Suppressor macrophage treated with lipopolysaccharide for 4 hours (primary cell): ENCODE data around the gene ISG15.
"Not testable (repeated sequence)": the region's sequence is repeated elsewhere in the genome, so short reads cannot be mapped to it uniquely, and the experiment has no call there.

Source experiments
- DNase-seq: peaks from one replicate; pipeline ENCODE4 v3.0.0-alpha.2; 2020

The ISG15 gene

DNA sequence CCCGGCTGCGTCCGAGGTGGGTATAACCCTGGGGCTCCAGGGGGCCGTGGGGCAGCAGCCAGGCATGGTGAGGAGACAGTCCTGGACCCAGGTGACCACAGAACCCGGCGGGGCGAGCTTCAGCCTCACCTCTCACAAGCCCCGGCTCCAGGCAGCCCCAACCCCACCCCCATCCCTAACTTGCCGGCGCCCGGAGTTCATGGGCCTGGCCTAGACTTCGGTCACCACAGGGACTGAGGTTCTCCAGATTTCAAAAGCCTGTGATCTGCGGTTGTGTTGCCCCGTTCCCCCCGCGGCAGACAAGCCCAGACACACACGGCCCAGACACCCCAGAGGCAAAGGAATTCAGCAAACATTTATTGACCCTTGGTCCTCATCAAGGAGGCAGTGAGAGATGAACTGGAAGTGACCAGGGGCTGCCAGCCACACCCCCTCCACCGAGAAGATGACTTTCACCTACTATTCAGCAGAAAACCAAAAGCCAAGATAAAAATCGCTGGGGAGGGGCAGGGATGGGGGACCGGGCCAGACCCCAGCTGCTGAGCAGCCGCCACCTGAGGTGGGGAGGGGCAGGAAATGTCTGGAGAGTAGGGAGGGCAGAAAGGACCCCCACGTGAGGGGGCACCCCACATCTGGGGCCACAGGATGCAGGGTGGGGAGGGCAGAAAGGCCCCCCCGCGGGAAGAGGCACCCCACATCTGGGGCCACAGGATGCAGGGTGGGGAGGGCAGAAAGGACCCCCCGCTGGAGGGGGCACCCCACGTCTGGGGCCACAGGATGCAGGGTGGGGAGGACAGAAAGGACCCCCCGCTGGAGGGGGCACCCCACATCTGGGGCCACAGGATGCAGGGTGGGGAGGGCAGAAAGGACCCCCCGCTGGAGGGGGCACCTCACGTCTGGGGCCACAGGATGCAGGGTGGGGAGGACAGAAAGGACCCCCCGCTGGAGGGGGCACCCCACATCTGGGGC lies 17.3 kb upstream of the ISG15 start:
- peak; percentile 28 for DNase-seq

- DNase-seq, result peak; percentile 27
Measured at GRCh38 chr1:996851-997712, 16.2 kb upstream of the ISG15 start.

DNA sequence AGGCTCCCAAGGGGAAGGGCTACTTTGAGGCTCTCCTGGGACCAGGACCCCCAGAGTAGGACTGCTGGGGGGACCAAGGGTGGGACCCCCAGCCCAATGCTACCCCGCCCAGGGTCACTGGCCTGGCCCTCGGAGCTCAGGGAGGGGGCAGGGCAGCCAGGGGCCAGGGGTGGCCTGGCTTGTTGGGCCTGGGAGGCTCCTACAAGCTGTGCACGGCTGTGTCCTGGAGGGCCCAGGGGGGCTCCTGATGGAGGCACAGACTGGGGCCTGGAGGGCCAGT lies 15.6 kb upstream of the ISG15 start:
- no peak for DNase-seq

DNA sequence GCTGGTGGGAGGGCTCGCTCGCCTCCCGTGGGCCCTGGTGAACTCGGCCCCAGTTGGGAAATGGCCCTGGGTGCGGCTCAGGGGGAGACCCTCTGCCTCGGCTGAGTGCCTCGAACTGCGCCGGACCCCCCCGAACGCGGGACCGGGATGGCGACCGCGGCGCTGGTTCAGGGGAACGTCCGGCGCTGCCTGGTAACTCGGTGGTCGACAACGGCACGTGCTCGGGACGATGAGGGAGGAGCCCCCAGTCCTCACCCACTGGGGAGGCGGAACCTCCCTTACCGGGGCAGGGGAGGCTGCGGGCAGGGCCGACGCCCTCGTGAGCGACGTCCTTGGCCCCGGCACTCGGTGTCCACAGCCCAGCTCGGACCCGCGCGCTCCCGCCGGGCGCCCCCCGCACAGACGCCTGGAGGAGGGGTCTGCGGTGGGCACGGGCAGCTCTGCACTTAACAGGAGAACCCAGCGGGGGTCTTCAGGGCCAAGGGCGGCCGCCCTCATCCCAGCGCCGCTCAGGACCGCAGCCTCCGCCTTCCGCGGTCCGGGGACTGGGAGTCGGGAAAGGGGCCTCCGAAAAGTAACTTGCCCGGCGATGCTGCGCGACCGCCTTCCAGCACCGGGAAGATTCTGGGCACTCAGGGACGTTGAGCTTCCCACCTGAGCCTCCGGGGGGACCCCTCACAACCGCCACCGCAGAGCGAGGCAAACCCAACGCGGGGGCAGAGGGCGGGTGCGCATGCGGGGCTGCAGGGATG lies 15.1 kb upstream of the ISG15 start:
- DNase-seq, result peak; percentile 34

DNA sequence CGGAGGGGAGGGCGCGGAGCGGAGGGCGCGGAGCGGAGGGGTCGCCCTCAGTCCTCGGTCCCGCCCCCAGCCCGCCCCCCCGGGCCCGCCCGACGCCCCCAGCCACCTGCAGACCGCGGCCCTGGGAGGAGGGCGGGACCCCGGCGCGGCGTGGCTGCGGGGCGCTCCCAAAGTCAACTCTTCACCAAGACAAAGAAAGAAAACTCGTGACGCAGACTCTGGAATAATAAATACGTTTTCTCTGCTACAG lies 14.6 kb upstream of the ISG15 start:
- DNase-seq, result no peak

GRCh38 chr1:998995-999724 lies 14.1 kb upstream of the ISG15 start:
- DNase-seq, result peak; percentile 56

- DNase-seq, result peak; percentile 97
Measured at GRCh38 chr1:999725-1000356, 13.5 kb upstream of the ISG15 start, which contains the start of gene HES4. HES4 (minus strand) TSS chr1:1000097; CDS start chr1:999973, 124 bp downstream.

- DNase-seq, result peak; percentile 93
Measured at GRCh38 chr1:1000357-1001056, 12.8 kb upstream of the ISG15 start.

DNA sequence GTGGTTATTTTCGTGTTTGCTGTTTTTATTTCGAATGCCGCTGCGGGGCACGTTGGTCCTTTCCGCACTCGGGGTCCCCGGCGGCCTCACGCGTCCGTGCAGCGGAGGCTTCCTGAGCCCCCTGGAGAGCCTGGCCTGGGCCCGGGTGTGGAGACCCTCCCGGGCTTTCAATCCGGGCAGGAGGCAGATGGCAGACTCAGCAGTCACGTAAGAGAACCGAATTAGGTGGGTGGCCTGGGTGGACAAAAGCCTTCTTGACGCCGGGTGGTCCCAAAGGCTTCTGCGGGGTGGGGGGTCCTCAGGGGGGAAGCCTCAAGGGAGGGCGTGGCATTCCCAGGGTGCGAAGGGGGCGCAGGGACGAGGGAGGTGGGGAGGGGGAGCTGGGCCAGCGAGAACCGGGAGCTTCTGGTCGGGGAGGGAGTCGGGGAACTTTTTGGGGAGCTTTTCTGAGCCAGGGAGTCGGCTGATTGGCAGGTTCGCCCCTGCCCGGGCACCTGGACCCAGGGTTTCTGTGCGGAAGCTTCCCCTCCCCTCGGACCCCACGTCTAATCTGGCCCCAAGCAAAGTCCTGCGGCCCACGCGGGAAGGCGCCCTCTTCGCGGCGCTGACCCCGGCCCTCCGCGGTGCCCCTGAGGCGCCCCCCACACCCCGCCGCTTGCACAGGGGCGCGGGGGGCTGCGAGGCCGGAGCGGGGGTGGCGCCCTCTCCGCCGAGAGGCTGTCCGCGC lies 12.1 kb upstream of the ISG15 start:
- DNase-seq, result no peak

- no peak for DNase-seq
Measured at GRCh38 chr1:1003618-1004419, 9.5 kb upstream of the ISG15 start.

DNA sequence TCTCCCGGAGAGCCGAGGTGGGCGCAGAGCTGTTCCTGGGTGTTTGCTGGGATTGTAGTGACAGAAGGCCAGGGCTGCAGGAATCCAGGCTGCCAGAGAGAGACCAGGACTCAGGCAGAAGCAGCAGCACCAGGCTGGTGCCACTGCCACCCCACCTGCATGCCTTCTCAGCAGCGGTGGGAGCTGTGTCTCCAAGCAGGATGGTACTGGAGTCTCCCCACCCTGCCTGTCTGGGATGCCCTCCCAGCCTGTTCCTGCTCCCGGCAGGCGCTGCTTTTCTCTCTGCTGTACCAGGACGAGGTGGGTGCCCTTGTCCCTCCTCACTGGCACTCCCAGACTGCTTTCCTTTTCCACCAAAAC lies 8.9 kb upstream of the ISG15 start:
- no peak for DNase-seq

GRCh38 chr1:1004780-1005697 lies 8.3 kb upstream of the ISG15 start:
- DNase-seq, result peak; percentile 47

DNA sequence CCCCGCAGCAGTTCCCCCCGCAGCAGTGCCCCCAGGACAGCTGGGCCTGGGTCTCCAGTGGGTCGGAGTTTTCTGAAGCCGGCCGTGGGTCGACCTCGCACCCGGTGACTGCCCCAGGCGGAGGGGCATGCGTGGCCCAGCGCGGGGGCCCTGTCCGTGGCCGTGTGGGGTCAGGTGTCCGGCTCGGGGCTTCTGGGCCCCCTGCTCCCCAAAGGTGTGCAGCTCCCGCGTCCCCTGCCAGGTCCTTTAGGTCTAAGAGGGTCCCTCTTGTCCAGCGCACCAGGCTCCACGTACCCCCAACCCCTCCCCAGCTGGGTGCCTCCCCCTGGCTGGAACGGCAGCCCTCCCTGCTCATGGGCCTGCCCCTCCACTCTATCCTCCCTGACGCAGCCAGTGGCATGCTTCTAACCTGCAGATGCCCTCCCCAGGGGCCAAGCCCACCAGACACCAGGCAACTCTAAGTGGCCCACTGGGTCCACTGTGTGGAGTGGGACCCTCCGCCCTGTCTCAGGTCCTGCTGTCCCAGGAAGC lies 7.5 kb upstream of the ISG15 start:
- no peak for DNase-seq

- peak; percentile 24 for DNase-seq
Measured at GRCh38 chr1:1006305-1007159, 6.8 kb upstream of the ISG15 start.

GRCh38 chr1:1010131-1010530 lies 3.2 kb upstream of the ISG15 start:
- DNase-seq, result not testable (repeated sequence)

GRCh38 chr1:1011396-1011949 lies 1.8 kb upstream of the ISG15 start:
- no peak for DNase-seq

DNA sequence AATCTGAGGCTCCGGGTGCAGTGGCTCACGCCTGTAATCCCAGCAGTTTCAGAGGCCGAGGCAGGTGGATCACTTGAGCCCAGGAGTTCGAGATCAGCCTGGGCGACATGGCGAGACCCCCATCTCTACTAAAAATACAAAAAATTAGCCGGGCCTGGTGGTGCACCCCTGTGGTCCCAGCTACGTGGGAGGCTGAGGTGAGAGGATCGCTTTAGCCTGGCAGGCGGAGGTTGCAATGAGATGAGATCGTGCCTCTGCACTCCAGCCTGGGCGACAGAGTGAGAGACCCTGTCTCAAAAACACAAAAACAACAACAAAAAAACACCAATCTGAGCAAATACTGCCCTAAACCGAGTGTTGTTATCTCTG lies 577 bp upstream of the ISG15 start:
- DNase-seq, result not testable (repeated sequence)
